Measurements from ENCODE around the gene TRMT112. TPM values are rescaled to one million over a fixed set of nuclear protein-coding genes. Genes with fewer than 3 reads are reported as not detected.

TRMT112 gene
- total RNA-seq, 1 experiment from 2014 or later = 328 TPM

- peak within 1 kb of the TSS; percentile 84 to 97 for H3K4me3 ChIP-seq (replicated peaks in 1 of 2; ENCODE audit: low read depth in 1 of 2, low read length in 2 of 2)
- H3K79me2 ChIP-seq (ENCODE audit: insufficient read depth, low read length) = peaks cover 33% of the 10 kb centered on the region; the same call in 1 of the 2 replicates
- no peaks in the 10 kb centered on the region for H4K20me1 ChIP-seq (ENCODE audit: insufficient read depth)
- peaks cover 4 to 35% of the 10 kb centered on the region in 2 experiments; a peak in 3 of 4 replicates for H3K36me3 ChIP-seq (ENCODE audit: control insufficient read depth in 1 of 2, insufficient read depth in 2 of 2, low read length in 2 of 2)
- CTCF ChIA-PET = interaction anchor here (4.8 to 5.8 kb wide), 2 partner anchors 17 to 292 kb away, joined by 46 to 76 read pairs; no protein-coding TSS in a partner anchor
- no peaks in the 10 kb centered on the region for H3K9me2 ChIP-seq (ENCODE audit: insufficient read depth)
- intact Hi-C loops (cut with micrococcal nuclease) = loop anchor here (1.0 to 5.0 kb wide), 4 partner anchors 42 to 363 kb away; partner anchors contain the start of genes NRXN2 and TRMT112
- no peak within 1 kb of the TSS for H2AFZ ChIP-seq (ENCODE audit: low read depth, low read length, poor library complexity, severe bottlenecking)
- DNase-seq (ENCODE audit: low read depth, low spot score) = no peak
- no peaks in the 10 kb centered on the region for H3K27me3 ChIP-seq (ENCODE audit: insufficient read depth, low read length)
- H3K4me2 ChIP-seq (ENCODE audit: low read length) = peak within 1 kb of the TSS; percentile 84
- no peaks in the 10 kb centered on the region for H3K9me3 ChIP-seq (ENCODE audit: control insufficient read depth in 1 of 2, insufficient read depth in 1 of 2, low read depth in 1 of 2, low read length in 2 of 2)
- BruUV-seq (replicated peaks) = no TSS peak
- POLR2A ChIA-PET = interaction anchor here (3.1 kb wide), 1 partner anchor 13 kb away, joined by 12 read pairs; no protein-coding TSS in a partner anchor
- H3K27ac ChIP-seq (ENCODE audit: low read depth, low read length) = peak within 1 kb of the TSS; percentile 87
- peak within 1 kb of the TSS; percentile 95 for H3K9ac ChIP-seq (ENCODE audit: low read length)
- no peak for TF ChIP-seq SRF (IDR thresholded peaks at IDR 0.05; ENCODE audit: low read depth)
- TF ChIP-seq YY1 (IDR thresholded peaks at IDR 0.05; ENCODE audit: extremely low read depth, insufficient replicate concordance, low read depth, low read length) = peak; percentile 75
- TF ChIP-seq CTCF (IDR thresholded peaks at IDR 0.05 in 2 of 3, conservative IDR thresholded peaks at IDR 0.05 in 1 of 3; ENCODE audit: borderline replicate concordance in 1 of 3, insufficient read depth in 1 of 3, low read depth in 2 of 3, low read length in 2 of 3) = no peak
- TF ChIP-seq ZFX (IDR thresholded peaks at IDR 0.05) = peak; percentile 69; the same call in 1 of the 2 replicates
- no peak for TF ChIP-seq EGR1 (IDR thresholded peaks at IDR 0.05; ENCODE audit: low read depth)
- TF ChIP-seq POLR2AphosphoS5 (IDR thresholded peaks at IDR 0.05; ENCODE audit: low read depth, low read length) = peak; percentile 83
- no peak for TF ChIP-seq EZH2phosphoT487 (IDR thresholded peaks at IDR 0.05; ENCODE audit: borderline replicate concordance)
- no peak for TF ChIP-seq EZH2 (IDR thresholded peaks at IDR 0.05)
- no peak for TF ChIP-seq MAX (IDR thresholded peaks at IDR 0.05)
- TF ChIP-seq JUND (IDR thresholded peaks at IDR 0.05) = no peak
- no peak for TF ChIP-seq CBX3 (IDR thresholded peaks at IDR 0.05; ENCODE audit: low read depth)
- TF ChIP-seq SP1 (IDR thresholded peaks at IDR 0.05; ENCODE audit: low read depth) = no peak
- TF ChIP-seq POLR2A (IDR thresholded peaks at IDR 0.05; ENCODE audit: borderline replicate concordance, extremely low read depth, insufficient read depth, insufficient read length) = peak; percentile 68
- TF ChIP-seq REST (IDR thresholded peaks at IDR 0.05; ENCODE audit: low read depth) = no peak
- no peak for TF ChIP-seq ATF3 (IDR thresholded peaks at IDR 0.05)
- peak; percentile 65 for ATAC-seq
- RAD21 ChIA-PET (ENCODE audit: low non-redundant PET in 1 of 2, low total read pairs in 2 of 2, uncharacterized antibody in 2 of 2, unreplicated experiment in 2 of 2) = no interaction called here
- H3K4me1 ChIP-seq (ENCODE audit: control insufficient read depth in 1 of 2, insufficient read depth in 2 of 2, low read length in 2 of 2) = peaks cover 28 to 61% of the 10 kb centered on the region in 2 experiments
These were observed 41.8 kb upstream of the TRMT112 start, which contains the start of gene RPS6KA4 for GRCh38 chr11:64358907-64359711. Gene RPS6KA4, plus strand, starts transcription at chr11:64359162. Its CDS starts 74 bp downstream, at chr11:64359236.

All from HCT116 (cell line).